Right cardiac atrium (tissue), 5 donors: ENCODE measurements around the gene CREG2. TPM values are rescaled to one million over a fixed set of nuclear protein-coding genes. Genes with fewer than 3 reads are reported as not detected.

Experiments used
- ATAC-seq, 2 donors: fragments of 200-7000 bp; cut with Tn5 transposase; one replicate each; pipeline versions ENCODE4 v1.8.0 to v1.9.1; 2020; ENCODE audit warnings: moderate library complexity in 2 of 2, mild to moderate bottlenecking in 1 of 2
- DNase-seq, 3 donors: peaks; one replicate each; pipeline ENCODE4 v3.0.0-alpha.2; 2020
- H3K27ac ChIP-seq: one replicate; pipeline ENCODE4 v1.5.1; 2013; ENCODE audit warnings: mild to moderate bottlenecking, low read length, control low read depth, moderate library complexity
- H3K27me3 ChIP-seq: one replicate; pipeline ENCODE4 v1.6.1; 2013; ENCODE audit not compliant: control insufficient read depth, insufficient read depth
- H3K4me1 ChIP-seq: one replicate; pipeline ENCODE4 v1.6.1; 2013; ENCODE audit warnings: low read length; ENCODE audit not compliant: control insufficient read depth, insufficient read depth
- H3K4me3 ChIP-seq: one replicate; pipeline ENCODE4 v1.5.1; 2013; ENCODE audit warnings: low read length, control low read depth
- H3K9me3 ChIP-seq: one replicate; pipeline ENCODE4 v1.6.1; 2013; ENCODE audit warnings: low read length; ENCODE audit not compliant: control insufficient read depth
- WGBS: extraction: QIAGEN DNeasy Blood & Tissue Kit; methylation state at CpG from one replicate; pipeline ENCODE4 v1.1.7; 2013; 5-methylcytosine and 5-hydroxymethylcytosine counted together
- intact Hi-C, 4 donors: fragments of 100-400 bp; cut with DNase I; formaldehyde crosslinking; loops; one replicate each; pipeline versions ENCODE4 v1.11.0 to v1.14.0; 2022 to 2023
- polyA plus RNA-seq: library from polyadenylated mRNA; stranded (reverse); fragments of 200-250 nt; gene quantifications from one replicate; pipeline ENCODE4 v1.2.3, GENCODE V29; 2013
- total RNA-seq, 4 donors: library from RNA; stranded (reverse); fragmentation: NEBNext Ultra II Directional; extraction: Animal tissue kit (Norgen Biotek cat#: 25700); gene quantifications; one replicate each; pipeline ENCODE4 v1.2.1, GENCODE V29; 2021
- donor health status: healthy with polysubstance abuse.
- donor health status: DM: no; HTN: yes; CAD: no.
- donor health status: DM: no; HTN: no; CAD: no.
- donor health status: DM: no; HTN: yes; CAD: no; lungs with severe emphysema.
- donor health status: DM: yes; HTN: yes; CAD: no.

CREG2 gene
- total and polyA plus RNA-seq, 5 donors: 0.14 to 1.0 (median 0.19) TPM

DNA sequence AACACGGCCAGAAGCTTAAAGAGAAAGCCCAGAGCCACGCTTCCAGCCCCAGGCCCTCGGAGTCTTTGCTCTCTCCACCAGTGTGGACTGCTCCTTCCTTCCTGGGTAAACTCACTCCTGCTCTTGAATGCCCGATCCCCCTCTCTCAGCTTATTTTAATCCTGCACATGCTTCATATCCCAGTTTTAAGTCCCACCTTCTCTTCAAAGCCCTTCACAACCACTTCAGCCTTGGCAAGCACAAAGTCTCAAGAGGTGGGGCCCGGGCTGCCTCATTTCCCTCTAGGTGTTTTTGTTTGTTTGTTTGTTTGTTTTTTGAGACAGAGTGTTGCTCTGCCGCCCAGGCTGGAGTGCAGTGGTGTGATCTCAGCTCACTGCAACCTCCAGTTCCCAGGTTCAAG is 21.6 kb upstream of the CREG2 start:
- intact Hi-C loops: loop anchor here in 1 of 4 donors (10.0 kb wide), 1 partner anchor 276 kb away; no protein-coding TSS in a partner anchor
- no peaks in the 10 kb centered on the region for H3K27me3 ChIP-seq
- DNase-seq (no peak), ATAC-seq (no peak)
- no peak overlapping the region for H3K4me3 ChIP-seq
- WGBS: 84% methylated on average over 6 of the region's 6 CpGs
- H3K27ac ChIP-seq: no peak overlapping the region
- no peaks in the 10 kb centered on the region for H3K9me3 ChIP-seq
- H3K4me1 ChIP-seq: no peaks in the 10 kb centered on the region

DNA sequence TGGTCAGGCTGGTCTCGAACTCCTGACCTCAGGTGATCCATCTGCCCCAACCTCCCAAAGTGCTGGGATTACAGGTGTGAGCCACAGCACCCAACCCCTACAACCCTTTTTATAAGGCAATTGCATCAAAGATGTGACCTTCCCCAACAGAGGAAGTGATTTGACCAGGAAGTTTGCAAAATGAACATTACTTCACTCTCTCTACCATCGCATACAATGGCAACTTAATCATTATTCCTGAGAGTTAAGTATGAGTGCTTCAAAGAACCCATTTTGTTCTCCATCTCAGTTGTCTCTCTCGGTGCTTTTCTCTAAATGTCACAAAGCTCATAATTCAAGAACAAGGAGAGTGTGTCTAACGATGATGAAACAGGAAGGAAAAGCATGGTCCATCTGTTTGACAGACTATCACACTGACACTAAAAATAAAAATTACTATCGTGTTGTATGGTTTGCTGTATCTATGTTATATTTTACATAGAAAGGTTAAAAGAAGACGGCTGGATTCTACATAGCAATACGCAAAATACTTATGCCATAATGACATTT is 18.1 kb upstream of the CREG2 start:
- no peak for ATAC-seq
- no peak overlapping the region for H3K4me3 ChIP-seq
- WGBS: 73% methylated on average over 7 of the region's 7 CpGs
- intact Hi-C loops: loop anchor here in 1 of 4 donors (10.0 kb wide), 1 partner anchor 279 kb away; no protein-coding TSS in a partner anchor
- H3K9me3 ChIP-seq: no peaks in the 10 kb centered on the region
- DNase-seq: no peak
- H3K27ac ChIP-seq: no peak overlapping the region
- no peaks in the 10 kb centered on the region for H3K4me1 ChIP-seq
- no peaks in the 10 kb centered on the region for H3K27me3 ChIP-seq

DNA sequence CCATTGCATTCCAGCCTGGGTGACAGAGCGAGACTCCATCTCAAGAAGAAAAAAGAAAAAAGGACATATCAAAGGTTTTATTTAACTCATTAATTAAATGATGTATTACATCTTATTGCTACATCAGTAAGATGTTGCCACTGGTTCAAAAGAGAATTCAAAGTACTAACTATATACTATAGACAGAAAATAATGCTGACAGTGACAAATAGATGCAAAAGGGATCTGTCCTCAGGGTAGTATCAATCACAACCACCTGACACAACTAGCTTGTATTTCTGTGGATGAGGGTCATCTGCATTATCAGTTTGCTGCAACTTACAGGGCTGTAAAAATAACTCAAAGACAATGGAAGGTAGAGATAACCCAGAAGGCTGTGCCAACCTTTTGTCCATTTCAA is 16.4 kb upstream of the CREG2 start:
- H3K27ac ChIP-seq: no peak overlapping the region
- H3K27me3 ChIP-seq: no peaks in the 10 kb centered on the region
- intact Hi-C loops: loop anchor here in 1 of 4 donors (10.0 kb wide), 1 partner anchor 281 kb away; no protein-coding TSS in a partner anchor
- H3K4me1 ChIP-seq: no peaks in the 10 kb centered on the region
- ATAC-seq (no peak), DNase-seq (no peak)
- H3K9me3 ChIP-seq: no peaks in the 10 kb centered on the region
- 93% methylated on average over 1 of the region's 1 CpG for WGBS
- no peak overlapping the region for H3K4me3 ChIP-seq

DNA sequence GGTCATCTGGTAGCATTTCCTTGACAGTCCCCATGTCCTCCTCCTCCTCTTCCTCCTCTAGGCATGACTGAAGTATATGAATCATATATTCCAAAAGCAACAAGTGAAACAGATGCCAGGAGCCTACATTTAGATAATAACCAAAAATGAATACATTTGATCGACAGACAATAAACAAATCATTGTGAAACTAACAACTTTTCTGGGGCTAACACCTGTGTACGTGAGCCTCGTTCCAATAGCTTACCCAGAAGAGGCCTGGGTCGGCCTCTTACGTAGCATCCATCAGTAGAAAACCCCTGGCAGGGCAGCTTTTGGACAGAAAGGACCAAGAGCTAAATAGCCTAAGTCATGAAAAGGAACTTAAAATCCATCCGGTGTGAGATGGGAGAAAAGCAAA is 15.3 kb upstream of the CREG2 start:
- no peaks in the 10 kb centered on the region for H3K27me3 ChIP-seq
- H3K9me3 ChIP-seq: no peaks in the 10 kb centered on the region
- 97% methylated on average over 6 of the region's 6 CpGs for WGBS
- DNase-seq: no peak
- H3K4me1 ChIP-seq: no peaks in the 10 kb centered on the region
- no peak overlapping the region for H3K4me3 ChIP-seq
- ATAC-seq: no peak
- no peak overlapping the region for H3K27ac ChIP-seq
- intact Hi-C loops: loop anchor here in 1 of 4 donors (10.0 kb wide), 1 partner anchor 282 kb away; no protein-coding TSS in a partner anchor

DNA sequence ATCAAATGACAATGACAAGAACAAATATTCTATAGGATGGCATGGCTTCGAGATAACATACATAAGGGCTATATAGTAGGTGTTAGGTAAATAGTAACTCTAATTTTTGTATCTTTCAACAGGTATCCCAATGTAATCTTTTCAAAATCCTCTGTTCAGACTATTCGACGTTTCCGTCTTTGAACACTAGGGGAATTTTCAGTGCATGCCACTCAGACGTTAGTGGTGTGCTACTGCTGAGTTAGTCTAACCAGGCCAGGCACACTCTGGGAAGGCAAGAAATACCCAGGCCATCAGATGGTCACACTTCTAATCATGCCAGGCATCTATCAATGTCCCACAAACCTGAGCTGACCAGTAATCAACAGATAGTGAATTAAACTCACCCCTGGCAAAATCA is 14.6 kb upstream of the CREG2 start:
- H3K4me3 ChIP-seq: no peak overlapping the region
- H3K9me3 ChIP-seq: no peaks in the 10 kb centered on the region
- ATAC-seq (no peak), DNase-seq (no peak)
- 82% methylated on average over 5 of the region's 5 CpGs for WGBS
- intact Hi-C loops: loop anchor here in 1 of 4 donors (10.0 kb wide), 1 partner anchor 283 kb away; no protein-coding TSS in a partner anchor
- no peaks in the 10 kb centered on the region for H3K27me3 ChIP-seq
- H3K27ac ChIP-seq: no peak overlapping the region
- no peaks in the 10 kb centered on the region for H3K4me1 ChIP-seq

DNA sequence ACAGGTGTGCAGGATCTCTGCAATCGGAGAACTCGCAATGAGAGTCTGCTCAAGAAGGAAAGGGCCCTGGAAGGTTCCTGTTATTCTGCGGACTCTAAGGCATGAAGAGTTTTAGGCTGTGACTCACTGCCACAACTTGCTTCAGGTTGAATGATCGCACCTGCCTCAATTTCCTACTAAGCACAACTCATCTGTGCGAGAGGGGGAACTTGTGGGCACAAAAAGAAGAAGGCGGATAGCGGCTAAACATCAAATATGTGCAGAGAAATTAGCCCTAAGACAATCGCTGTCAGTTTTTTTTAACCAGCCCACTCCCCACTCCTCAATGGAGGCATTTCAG is 14.0 kb upstream of the CREG2 start:
- ATAC-seq (no peak), DNase-seq (no peak)
- intact Hi-C loops: loop anchor here in 1 of 4 donors (10.0 kb wide), 1 partner anchor 284 kb away; no protein-coding TSS in a partner anchor
- H3K4me1 ChIP-seq: no peaks in the 10 kb centered on the region
- H3K27me3 ChIP-seq: no peaks in the 10 kb centered on the region
- no peaks in the 10 kb centered on the region for H3K9me3 ChIP-seq
- no peak overlapping the region for H3K27ac ChIP-seq
- WGBS: 86% methylated on average over 8 of the region's 8 CpGs
- no peak overlapping the region for H3K4me3 ChIP-seq

DNA sequence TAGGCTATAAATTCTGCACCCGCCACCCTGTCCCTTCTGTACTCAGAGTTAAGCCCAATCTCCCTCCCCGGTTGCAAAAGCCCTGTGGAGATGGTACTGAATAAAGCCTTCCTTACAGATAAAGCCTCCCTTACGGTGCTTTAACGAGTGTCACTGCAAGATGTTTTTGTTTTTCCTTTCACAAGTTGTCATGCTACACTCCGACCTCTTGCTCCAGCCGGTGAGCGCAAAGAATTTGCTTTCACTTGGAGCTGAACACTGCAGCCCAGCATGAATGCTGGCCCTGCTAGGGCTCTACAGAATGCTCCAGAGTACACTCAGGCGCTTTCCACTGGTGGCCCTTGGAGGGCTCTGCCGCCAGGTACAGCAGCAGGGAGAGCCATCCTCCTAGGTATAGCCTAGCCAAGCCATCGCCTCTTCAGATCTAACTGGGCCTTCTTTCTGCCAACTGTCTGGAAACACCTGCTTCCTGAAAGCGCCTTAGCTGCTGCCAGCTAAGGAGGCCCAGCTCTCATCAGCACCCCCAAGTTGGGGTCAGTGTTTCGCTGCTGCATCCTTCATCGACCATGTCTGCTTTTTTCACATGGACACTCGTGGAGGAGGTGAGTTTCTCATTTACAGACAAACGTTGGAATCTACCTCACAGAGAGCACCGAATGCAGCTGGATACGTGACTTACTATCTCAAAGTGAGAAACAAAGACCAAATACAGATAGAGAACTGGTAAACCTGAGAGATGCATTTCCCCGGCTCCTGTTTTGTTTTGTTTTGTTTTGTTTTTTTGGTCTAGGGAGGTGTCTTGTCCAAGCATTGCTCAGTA is 13.4 kb upstream of the CREG2 start:
- DNase-seq: no peak
- 66% methylated on average over 18 of the region's 18 CpGs for WGBS
- Histone ChIP-seq H3K4me1 (no peaks in the 10 kb centered on the region), H3K27me3 (no peaks in the 10 kb centered on the region), H3K9me3 (no peaks in the 10 kb centered on the region), H3K27ac (no peak overlapping the region), H3K4me3 (no peak overlapping the region)
- no peak for ATAC-seq
- intact Hi-C loops: loop anchor here in 1 of 4 donors (10.0 kb wide), 1 partner anchor 284 kb away; no protein-coding TSS in a partner anchor

DNA sequence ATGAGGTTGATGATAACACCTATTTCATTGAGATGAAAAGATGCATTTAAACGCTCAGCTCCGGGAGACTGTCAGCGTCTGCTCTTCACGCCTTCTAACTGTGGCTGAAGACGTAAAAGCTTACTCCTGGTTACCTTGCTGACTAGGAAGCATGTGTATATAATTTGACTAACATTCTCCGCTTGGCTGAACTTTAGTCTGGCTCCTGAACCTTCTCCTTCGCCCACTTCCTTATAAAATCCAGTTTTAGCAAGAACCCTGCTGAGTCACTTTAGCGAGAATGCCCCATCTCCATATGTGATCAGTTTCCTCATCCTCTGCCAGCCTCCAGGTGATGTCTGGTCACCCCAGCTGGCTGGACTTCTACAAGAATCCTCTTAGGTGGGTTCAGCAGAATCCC is 12.7 kb upstream of the CREG2 start:
- Histone ChIP-seq H3K9me3 (no peaks in the 10 kb centered on the region), H3K4me3 (no peak overlapping the region), H3K27me3 (no peaks in the 10 kb centered on the region), H3K4me1 (no peaks in the 10 kb centered on the region), H3K27ac (no peak overlapping the region)
- no peak for DNase-seq
- no peak for ATAC-seq
- intact Hi-C loops: loop anchor here in 1 of 4 donors (10.0 kb wide), 1 partner anchor 285 kb away; no protein-coding TSS in a partner anchor
- WGBS: 85% methylated on average over 8 of the region's 8 CpGs

DNA sequence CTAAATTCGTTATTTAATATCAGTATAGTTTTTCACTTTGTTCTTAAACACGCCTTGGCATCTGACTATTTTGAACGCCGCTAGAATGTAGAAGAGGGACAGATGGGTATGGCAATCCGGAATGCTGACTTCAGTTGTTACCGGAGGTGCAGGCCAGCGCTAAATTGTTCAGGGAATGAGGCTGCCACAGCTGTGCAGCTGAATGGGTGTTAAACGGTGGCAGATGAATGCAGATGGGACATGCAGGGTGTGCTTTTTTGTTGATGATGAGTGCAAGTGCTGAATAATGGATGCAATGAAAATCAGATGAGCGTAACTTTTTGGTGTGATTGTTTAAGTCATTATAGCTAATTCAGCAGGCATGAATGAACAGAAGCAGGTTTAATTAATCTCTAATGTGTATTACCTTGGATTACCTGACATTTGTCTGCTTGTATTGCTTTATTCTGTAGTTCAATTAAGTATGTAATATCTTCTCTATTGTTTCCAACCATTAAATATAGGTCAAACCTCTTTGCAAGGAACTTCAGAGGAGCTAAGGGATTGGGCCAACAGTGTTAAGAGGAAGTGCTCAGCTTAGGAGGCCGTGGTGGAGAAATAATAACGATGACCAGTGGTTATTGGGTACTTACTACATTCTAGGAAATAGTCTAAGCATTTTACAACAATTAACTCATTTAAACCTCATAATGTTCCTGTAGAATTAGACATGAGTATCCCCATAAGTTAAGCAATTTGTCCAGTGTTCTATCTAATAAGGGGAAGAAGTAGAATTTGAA is 11.9 kb upstream of the CREG2 start:
- WGBS: 88% methylated on average over 11 of the region's 11 CpGs
- H3K4me1 ChIP-seq: no peaks in the 10 kb centered on the region
- H3K9me3 ChIP-seq: no peaks in the 10 kb centered on the region
- H3K4me3 ChIP-seq: no peak overlapping the region
- intact Hi-C loops: no loop called here
- H3K27me3 ChIP-seq: no peaks in the 10 kb centered on the region
- no peak for DNase-seq
- no peak for ATAC-seq
- H3K27ac ChIP-seq: no peak overlapping the region

DNA sequence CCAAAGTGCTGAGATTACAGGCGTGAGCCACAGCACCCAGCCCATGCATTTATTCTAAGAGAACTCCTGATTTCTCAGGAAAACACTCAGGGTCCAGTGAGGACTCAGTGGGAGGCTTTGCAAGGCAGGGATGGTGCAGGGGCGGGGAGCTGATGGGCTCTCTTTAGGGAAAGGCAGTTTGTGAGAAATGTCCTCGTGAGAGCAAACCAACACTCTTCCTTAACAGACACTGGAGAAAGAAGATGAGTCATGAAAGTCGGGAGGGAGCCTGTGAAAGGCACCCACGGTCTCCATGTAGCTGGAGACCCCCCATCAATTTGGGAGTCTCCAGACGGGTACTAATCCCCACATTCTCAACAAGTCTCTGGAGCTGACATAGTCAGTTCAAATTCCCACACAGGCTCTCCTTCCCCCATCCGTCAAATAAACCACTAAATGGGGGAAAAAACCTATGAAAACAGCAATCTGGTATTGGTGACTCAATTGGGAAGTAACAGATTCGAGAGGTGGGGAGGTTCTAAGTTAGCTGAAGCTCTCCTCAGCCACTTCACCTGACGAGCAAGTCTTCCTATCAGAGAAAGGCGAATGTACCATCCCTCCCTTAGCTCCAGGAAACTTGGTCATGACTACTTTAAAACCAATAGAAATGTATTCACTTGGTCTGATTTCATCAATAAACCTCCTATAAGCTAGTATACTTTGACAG is 11.0 kb upstream of the CREG2 start:
- WGBS: 82% methylated on average over 10 of the region's 10 CpGs
- Histone ChIP-seq H3K4me1 (no peaks in the 10 kb centered on the region), H3K9me3 (no peaks in the 10 kb centered on the region), H3K27ac (no peak overlapping the region), H3K4me3 (no peak overlapping the region), H3K27me3 (no peaks in the 10 kb centered on the region)
- ATAC-seq (no peak), DNase-seq (no peak)
- intact Hi-C loops: no loop called here
